WTC11 (cell line): ENCODE measurements around the gene NPHS1. TPM values are rescaled to one million over a fixed set of nuclear protein-coding genes. Genes with fewer than 3 reads are reported as not detected.

Source experiments
- ATAC-seq: fragments of 200-7000 bp; cut with Tn5 transposase; 2 replicates; pipeline ENCODE4 v1.10.0; 2021; ENCODE audit warnings: mild to moderate bottlenecking, moderate library complexity
- CTCF ChIA-PET: fragments of 300-600 bp; sonication (Branson Sonifier 250); formaldehyde crosslinking; loops from one replicate; lab custom pipeline; 2021; ENCODE audit warnings: antibody characterized with exemption; lab: Charles Lee
- POLR2A ChIA-PET: fragments of 350-600 bp; sonication (Branson Sonifier 250); formaldehyde crosslinking; loops from one replicate; lab custom pipeline; 2021; ENCODE audit warnings: antibody characterized with exemption; lab: Charles Lee
- DNase-seq: peaks from one replicate; pipeline ENCODE4 v3.0.0; 2021; ENCODE audit warnings: low spot score
- H3K27ac Mint-ChIP-seq: 2 replicates; pipeline ENCODE4 v1.8.0; 2021; ENCODE audit warnings: mixed read lengths
- H3K27me3 Mint-ChIP-seq: 2 replicates; pipeline ENCODE4 v1.8.0; 2021; ENCODE audit warnings: low read depth, mild to moderate bottlenecking, moderate library complexity, mixed read lengths
- H3K36me3 Mint-ChIP-seq: 2 replicates; pipeline ENCODE4 v1.8.0; 2021; ENCODE audit warnings: mixed read lengths
- H3K4me1 Mint-ChIP-seq: 2 replicates; pipeline ENCODE4 v1.8.0; 2022; ENCODE audit warnings: mixed read lengths
- H3K4me3 Mint-ChIP-seq: 2 replicates; pipeline ENCODE4 v1.8.0; 2021; ENCODE audit warnings: mild to moderate bottlenecking, moderate library complexity, mixed read lengths
- H3K9me3 Mint-ChIP-seq: 2 replicates; pipeline ENCODE4 v1.8.0; 2021; ENCODE audit warnings: mixed read lengths
- ELF4 ChIP-seq: sonication (generic); formaldehyde crosslinking; IDR thresholded peaks from 2 replicates; pipeline ENCODE4 v1.8.1; 2022; ENCODE audit warnings: low read depth, mild to moderate bottlenecking, moderate library complexity, missing genetic modification reagents
- EMX1 ChIP-seq: fragments of 250-450 bp; sonication (Bioruptor Pico); IDR thresholded peaks from 2 replicates; pipeline ENCODE4 v1.8.0; 2021; ENCODE audit warnings: mild to moderate bottlenecking
- ETV6 ChIP-seq: sonication (generic); formaldehyde crosslinking; IDR thresholded peaks from 2 replicates; pipeline ENCODE4 v1.8.1; 2022; ENCODE audit warnings: mild to moderate bottlenecking, missing genetic modification reagents
- FOXJ3 ChIP-seq: sonication (generic); formaldehyde crosslinking; IDR thresholded peaks from 2 replicates; pipeline ENCODE4 v1.9.0; 2021; ENCODE audit warnings: missing genetic modification reagents, mild to moderate bottlenecking, borderline replicate concordance
- FOXK1 ChIP-seq: sonication (generic); formaldehyde crosslinking; IDR thresholded peaks from 2 replicates; pipeline ENCODE4 v1.8.0; 2022; ENCODE audit warnings: mild to moderate bottlenecking, moderate library complexity, missing genetic modification reagents
- GABPB1 ChIP-seq: sonication (generic); formaldehyde crosslinking; IDR thresholded peaks from 2 replicates; pipeline ENCODE4 v1.8.1; 2023; ENCODE audit warnings: mild to moderate bottlenecking, missing genetic modification reagents
- IRF2 ChIP-seq: sonication (generic); formaldehyde crosslinking; IDR thresholded peaks from 2 replicates; pipeline ENCODE4 v1.8.0; 2022; ENCODE audit warnings: low read depth, missing genetic modification reagents, borderline replicate concordance
- NFATC4 ChIP-seq: fragments of 250-450 bp; sonication (Bioruptor Pico); IDR thresholded peaks from 2 replicates; pipeline ENCODE4 v1.9.0; 2021; ENCODE audit warnings: mild to moderate bottlenecking
- NFE2L1 ChIP-seq: sonication (generic); formaldehyde crosslinking; IDR thresholded peaks from 2 replicates; pipeline ENCODE4 v1.8.1; 2023; ENCODE audit warnings: missing genetic modification reagents
- SP1 ChIP-seq: sonication (generic); formaldehyde crosslinking; conservative IDR thresholded peaks from 2 replicates; pipeline ENCODE4 v1.8.1; 2022; ENCODE audit warnings: missing genetic modification reagents
- ZNF263 ChIP-seq: sonication (generic); formaldehyde crosslinking; IDR thresholded peaks from 2 replicates; pipeline ENCODE4 v1.8.1; 2022; ENCODE audit warnings: low read depth, mild to moderate bottlenecking, moderate library complexity, missing genetic modification reagents
- ZNF423 ChIP-seq: fragments of 250-450 bp; sonication (Bioruptor Pico); IDR thresholded peaks from 2 replicates; pipeline ENCODE4 v2.1.2; 2022; ENCODE audit warnings: mild to moderate bottlenecking, moderate library complexity
- total RNA-seq: library from RNA; stranded (reverse); gene quantifications from 3 replicates; pipeline ENCODE4 v1.2.3, GENCODE V29; 2021
- TF ChIP-seq, protein P1 (sequence below): sonication (generic); formaldehyde crosslinking; IDR thresholded peaks from 2 replicates; pipeline ENCODE4 v1.8.1; 2023; ENCODE audit warnings: mild to moderate bottlenecking, moderate library complexity, missing genetic modification reagents
- TF ChIP-seq, protein P2 (sequence below): sonication (generic); formaldehyde crosslinking; IDR thresholded peaks from 2 replicates; pipeline ENCODE4 v1.8.1; 2023; ENCODE audit warnings: mild to moderate bottlenecking, missing genetic modification reagents, borderline replicate concordance
- TF ChIP-seq, protein P3 (sequence below): sonication (generic); formaldehyde crosslinking; IDR thresholded peaks from 2 replicates; pipeline ENCODE4 v1.8.0; 2022; ENCODE audit warnings: mild to moderate bottlenecking, missing genetic modification reagents
- TF ChIP-seq, protein P4 (sequence below): fragments of 250-450 bp; sonication (Bioruptor Pico); IDR thresholded peaks from 2 replicates; pipeline ENCODE4 v1.8.0; 2021; ENCODE audit warnings: mild to moderate bottlenecking
- TF ChIP-seq, protein P5 (sequence below): sonication (generic); formaldehyde crosslinking; IDR thresholded peaks from 2 replicates; pipeline ENCODE4 v1.8.1; 2023; ENCODE audit warnings: mild to moderate bottlenecking, missing genetic modification reagents, moderate library complexity
- TF ChIP-seq, protein P6 (sequence below): sonication (generic); formaldehyde crosslinking; IDR thresholded peaks from 2 replicates; pipeline ENCODE4 v1.8.1; 2022; ENCODE audit warnings: low read depth, missing genetic modification reagents, borderline replicate concordance

The NPHS1 gene
- total RNA-seq, 1 experiment from 2014 or later = 0.61 TPM

DNA sequence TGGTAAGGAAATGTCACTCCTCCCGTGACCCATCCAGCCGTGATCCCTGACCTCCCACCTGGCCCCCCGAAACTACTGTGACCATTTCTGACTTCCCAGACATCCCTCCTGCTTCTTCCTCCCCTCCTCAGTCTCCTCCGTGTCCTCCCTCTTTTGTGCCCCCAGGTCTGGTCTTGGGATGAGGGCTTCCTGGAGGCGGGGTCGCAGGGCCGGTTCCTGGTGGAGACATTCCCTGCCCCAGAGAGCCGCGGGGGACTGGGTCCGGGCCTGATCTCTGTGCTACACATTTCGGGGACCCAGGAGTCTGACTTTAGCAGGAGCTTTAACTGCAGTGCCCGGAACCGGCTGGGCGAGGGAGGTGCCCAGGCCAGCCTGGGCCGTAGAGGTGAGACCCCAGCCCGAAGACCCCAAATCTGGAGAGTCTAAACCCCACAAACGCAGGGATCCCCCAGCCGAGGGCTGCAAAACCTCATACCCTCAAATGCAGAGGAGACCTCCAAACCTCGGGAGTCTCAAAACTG, 9.4 kb upstream of the NPHS1 start:
- ChIA-PET POLR2A (interaction anchor here (1.0 to 1.2 kb wide), 2 partner anchors 8 to 18 kb away, joined by 4 to 12 read pairs; no protein-coding TSS in a partner anchor), CTCF (interaction anchor here (0.8 to 3.2 kb wide), 16 partner anchors 8 to 266 kb away, joined by 3 to 36 read pairs (median 4); partner anchors contain the start of genes APLP1, LIN37, PSENEN and U2AF1L4)
- H3K4me3 Mint-ChIP-seq = peak overlapping the region; percentile 83
- DNase-seq (no peak), ATAC-seq (no peak)
- H3K4me1 Mint-ChIP-seq = peaks cover 15% of the 10 kb centered on the region
- H3K9me3 Mint-ChIP-seq = no peaks in the 10 kb centered on the region
- TF ChIP-seq, protein P1, sequence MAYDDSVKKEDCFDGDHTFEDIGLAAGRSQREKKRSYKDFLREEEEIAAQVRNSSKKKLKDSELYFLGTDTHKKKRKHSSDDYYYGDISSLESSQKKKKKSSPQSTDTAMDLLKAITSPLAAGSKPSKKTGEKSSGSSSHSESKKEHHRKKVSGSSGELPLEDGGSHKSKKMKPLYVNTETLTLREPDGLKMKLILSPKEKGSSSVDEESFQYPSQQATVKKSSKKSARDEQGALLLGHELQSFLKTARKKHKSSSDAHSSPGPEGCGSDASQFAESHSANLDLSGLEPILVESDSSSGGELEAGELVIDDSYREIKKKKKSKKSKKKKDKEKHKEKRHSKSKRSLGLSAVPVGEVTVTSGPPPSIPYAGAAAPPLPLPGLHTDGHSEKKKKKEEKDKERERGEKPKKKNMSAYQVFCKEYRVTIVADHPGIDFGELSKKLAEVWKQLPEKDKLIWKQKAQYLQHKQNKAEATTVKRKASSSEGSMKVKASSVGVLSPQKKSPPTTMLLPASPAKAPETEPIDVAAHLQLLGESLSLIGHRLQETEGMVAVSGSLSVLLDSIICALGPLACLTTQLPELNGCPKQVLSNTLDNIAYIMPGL (CRISPR knock-in tag) = no peak
- no peak for TF ChIP-seq NFE2L1 (CRISPR knock-in tag)
- TF ChIP-seq GABPB1 = no peak
- TF ChIP-seq ZNF423 = no peak
- TF ChIP-seq, protein P2, sequence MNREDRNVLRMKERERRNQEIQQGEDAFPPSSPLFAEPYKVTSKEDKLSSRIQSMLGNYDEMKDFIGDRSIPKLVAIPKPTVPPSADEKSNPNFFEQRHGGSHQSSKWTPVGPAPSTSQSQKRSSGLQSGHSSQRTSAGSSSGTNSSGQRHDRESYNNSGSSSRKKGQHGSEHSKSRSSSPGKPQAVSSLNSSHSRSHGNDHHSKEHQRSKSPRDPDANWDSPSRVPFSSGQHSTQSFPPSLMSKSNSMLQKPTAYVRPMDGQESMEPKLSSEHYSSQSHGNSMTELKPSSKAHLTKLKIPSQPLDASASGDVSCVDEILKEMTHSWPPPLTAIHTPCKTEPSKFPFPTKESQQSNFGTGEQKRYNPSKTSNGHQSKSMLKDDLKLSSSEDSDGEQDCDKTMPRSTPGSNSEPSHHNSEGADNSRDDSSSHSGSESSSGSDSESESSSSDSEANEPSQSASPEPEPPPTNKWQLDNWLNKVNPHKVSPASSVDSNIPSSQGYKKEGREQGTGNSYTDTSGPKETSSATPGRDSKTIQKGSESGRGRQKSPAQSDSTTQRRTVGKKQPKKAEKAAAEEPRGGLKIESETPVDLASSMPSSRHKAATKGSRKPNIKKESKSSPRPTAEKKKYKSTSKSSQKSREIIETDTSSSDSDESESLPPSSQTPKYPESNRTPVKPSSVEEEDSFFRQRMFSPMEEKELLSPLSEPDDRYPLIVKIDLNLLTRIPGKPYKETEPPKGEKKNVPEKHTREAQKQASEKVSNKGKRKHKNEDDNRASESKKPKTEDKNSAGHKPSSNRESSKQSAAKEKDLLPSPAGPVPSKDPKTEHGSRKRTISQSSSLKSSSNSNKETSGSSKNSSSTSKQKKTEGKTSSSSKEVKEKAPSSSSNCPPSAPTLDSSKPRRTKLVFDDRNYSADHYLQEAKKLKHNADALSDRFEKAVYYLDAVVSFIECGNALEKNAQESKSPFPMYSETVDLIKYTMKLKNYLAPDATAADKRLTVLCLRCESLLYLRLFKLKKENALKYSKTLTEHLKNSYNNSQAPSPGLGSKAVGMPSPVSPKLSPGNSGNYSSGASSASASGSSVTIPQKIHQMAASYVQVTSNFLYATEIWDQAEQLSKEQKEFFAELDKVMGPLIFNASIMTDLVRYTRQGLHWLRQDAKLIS (CRISPR knock-in tag) = no peak
- no peak for TF ChIP-seq FOXJ3 (CRISPR knock-in tag)
- no peak for TF ChIP-seq EMX1 (CRISPR knock-in tag)
- no peak for TF ChIP-seq ELF4
- TF ChIP-seq, protein P3, sequence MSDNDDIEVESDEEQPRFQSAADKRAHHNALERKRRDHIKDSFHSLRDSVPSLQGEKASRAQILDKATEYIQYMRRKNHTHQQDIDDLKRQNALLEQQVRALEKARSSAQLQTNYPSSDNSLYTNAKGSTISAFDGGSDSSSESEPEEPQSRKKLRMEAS (CRISPR knock-in tag) = no peak
- TF ChIP-seq, protein P4, sequence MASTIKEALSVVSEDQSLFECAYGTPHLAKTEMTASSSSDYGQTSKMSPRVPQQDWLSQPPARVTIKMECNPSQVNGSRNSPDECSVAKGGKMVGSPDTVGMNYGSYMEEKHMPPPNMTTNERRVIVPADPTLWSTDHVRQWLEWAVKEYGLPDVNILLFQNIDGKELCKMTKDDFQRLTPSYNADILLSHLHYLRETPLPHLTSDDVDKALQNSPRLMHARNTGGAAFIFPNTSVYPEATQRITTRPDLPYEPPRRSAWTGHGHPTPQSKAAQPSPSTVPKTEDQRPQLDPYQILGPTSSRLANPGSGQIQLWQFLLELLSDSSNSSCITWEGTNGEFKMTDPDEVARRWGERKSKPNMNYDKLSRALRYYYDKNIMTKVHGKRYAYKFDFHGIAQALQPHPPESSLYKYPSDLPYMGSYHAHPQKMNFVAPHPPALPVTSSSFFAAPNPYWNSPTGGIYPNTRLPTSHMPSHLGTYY (CRISPR knock-in tag) = no peak
- no peak for TF ChIP-seq IRF2 (CRISPR knock-in tag)
- H3K27me3 Mint-ChIP-seq = peaks cover 100% of the 10 kb centered on the region
- H3K36me3 Mint-ChIP-seq = no peaks in the 10 kb centered on the region
- no peak overlapping the region for H3K27ac Mint-ChIP-seq

DNA sequence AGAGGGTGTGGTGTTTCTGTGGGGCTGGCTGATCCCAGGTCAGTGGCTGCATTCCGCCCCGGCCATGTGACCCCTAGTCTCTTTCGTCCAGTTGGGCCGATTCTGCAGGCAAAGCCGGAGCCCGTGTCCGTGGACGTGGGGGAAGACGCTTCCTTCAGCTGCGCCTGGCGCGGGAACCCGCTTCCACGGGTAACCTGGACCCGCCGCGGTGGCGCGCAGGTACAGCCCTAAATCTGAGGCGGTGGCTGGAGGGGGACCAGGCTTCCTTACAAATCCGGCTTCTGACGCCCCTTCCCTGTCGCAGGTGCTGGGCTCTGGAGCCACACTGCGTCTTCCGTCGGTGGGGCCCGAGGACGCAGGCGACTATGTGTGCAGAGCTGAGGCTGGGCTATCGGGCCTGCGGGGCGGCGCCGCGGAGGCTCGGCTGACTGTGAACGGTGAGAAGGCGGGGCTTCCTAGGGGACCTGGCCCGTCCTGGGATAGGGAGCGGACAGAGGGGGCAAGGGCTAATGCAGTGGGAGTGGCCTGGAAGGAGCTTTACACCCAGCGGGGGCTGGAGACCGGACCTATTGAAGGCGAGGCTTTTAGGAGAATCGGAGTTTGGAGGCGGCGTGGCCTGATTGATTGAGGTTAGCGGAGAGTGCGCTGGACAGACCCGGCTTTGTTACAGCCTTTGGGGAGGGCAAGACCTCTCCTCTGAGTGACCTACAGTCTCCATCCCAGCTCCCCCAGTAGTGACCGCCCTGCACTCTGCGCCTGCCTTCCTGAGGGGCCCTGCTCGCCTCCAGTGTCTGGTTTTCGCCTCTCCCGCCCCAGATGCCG, 8.7 kb upstream of the NPHS1 start:
- ChIA-PET POLR2A (interaction anchor here (1.0 to 1.2 kb wide), 2 partner anchors 9 to 19 kb away, joined by 4 to 12 read pairs; no protein-coding TSS in a partner anchor), CTCF (interaction anchor here (0.5 to 3.2 kb wide), 22 partner anchors 8 to 267 kb away, joined by 3 to 36 read pairs (median 4); partner anchors contain the start of genes APLP1, LIN37, PSENEN and U2AF1L4)
- peak; percentile 92 for DNase-seq
- Mint-ChIP-seq H3K36me3 (no peaks in the 10 kb centered on the region), H3K27me3 (peaks cover 95% of the 10 kb centered on the region), H3K4me1 (peaks cover 15% of the 10 kb centered on the region), H3K27ac (no peak overlapping the region), H3K9me3 (no peaks in the 10 kb centered on the region), H3K4me3 (peak overlapping the region; percentile 83)
- ATAC-seq = peak; percentile 91
- TF ChIP-seq, protein P5, sequence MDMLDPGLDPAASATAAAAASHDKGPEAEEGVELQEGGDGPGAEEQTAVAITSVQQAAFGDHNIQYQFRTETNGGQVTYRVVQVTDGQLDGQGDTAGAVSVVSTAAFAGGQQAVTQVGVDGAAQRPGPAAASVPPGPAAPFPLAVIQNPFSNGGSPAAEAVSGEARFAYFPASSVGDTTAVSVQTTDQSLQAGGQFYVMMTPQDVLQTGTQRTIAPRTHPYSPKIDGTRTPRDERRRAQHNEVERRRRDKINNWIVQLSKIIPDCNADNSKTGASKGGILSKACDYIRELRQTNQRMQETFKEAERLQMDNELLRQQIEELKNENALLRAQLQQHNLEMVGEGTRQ (CRISPR knock-in tag) = peak; percentile 63
- TF ChIP-seq ZNF263 (CRISPR knock-in tag) (no peak), ETV6 (CRISPR knock-in tag) (0 out of 2 replicates have a peak, but pooled peaks have one; percentile 3), IRF2 (CRISPR knock-in tag) (no peak), SP1 (CRISPR knock-in tag) (peak; percentile 48; the same call in 1 of the 2 replicates), FOXK1 (CRISPR knock-in tag) (0 out of 2 replicates have a peak, but pooled peaks have one; percentile 14), NFATC4 (CRISPR knock-in tag) (no peak)
- TF ChIP-seq, protein P6, sequence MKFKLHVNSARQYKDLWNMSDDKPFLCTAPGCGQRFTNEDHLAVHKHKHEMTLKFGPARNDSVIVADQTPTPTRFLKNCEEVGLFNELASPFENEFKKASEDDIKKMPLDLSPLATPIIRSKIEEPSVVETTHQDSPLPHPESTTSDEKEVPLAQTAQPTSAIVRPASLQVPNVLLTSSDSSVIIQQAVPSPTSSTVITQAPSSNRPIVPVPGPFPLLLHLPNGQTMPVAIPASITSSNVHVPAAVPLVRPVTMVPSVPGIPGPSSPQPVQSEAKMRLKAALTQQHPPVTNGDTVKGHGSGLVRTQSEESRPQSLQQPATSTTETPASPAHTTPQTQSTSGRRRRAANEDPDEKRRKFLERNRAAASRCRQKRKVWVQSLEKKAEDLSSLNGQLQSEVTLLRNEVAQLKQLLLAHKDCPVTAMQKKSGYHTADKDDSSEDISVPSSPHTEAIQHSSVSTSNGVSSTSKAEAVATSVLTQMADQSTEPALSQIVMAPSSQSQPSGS (CRISPR knock-in tag) = no peak
- TF ChIP-seq, protein P3 (CRISPR knock-in tag) = 0 out of 2 replicates have a peak, but pooled peaks have one; percentile 13
